IPS-NIHi11 (cell line): ENCODE results near the gene PRKAR1B.
"Not testable (repeated sequence)": the region's sequence is repeated elsewhere in the genome, so short reads cannot be mapped to it uniquely, and the experiment has no call there.

Experiments used
- DNase-seq: peaks from one replicate; pipeline ENCODE4 v3.0.0; 2012; ENCODE audit warnings: mixed read lengths, low spot score

Gene PRKAR1B

DNA sequence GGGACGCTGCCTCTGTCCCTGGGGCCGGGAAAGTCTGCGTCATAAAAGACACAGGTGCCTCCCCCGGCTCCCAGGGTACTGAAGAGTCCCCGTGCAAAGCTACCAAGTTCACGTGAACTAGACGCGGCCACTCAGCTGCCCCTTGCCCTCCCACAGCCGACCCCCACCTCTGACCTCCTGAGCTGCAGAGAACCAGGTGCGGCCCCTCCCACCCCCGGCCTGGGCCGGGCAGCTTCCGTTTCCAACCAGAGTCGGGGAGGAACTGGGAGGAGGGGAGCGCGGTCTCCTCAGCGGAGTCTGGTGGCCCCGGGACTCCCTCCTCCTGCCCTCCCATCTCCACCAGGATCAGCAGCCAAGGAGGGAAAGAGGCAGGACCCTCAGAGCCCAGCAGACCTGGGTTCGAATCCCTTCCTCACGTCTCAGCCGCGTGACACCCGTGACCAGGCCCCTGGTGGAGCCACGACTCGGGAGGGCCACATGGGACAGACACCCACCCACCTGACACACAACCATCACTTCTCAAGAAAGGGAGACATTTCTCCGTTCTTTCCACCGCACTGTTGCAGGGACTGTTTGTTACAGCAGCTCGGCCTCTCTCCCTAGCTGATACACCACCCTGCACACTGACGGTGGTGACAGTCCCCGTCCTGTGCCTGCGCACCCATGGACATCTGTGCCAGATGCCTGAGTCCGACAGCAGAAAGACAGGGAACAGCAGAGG, 170.1 kb downstream of the PRKAR1B start:
- DNase-seq: no peak

DNA sequence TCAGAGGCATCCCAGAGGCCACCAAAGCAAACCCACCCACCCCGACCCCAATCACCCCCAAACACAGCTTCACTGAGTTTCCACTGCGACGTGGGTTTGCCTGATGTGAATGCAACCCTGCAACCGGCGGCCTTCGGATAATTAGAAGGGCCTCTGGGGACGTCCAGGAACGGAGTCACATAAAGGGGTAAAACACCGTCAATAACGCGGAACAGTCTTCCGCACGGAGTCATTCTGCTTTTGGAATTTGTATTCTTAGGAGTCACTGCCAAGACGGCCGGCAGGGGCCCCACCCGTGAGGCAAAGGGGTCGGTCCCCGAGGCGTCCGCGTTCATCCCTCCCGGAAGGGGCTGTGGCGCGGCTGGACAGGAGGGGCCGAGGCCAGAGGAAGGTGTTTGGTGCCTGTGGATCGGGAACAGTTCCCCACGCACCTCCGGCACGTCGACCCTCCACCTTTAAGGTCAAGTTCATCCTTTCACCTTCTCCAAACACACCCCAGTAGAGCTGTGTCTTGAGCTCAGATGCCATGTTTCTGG, 170.7 kb downstream of the PRKAR1B start:
- DNase-seq: no peak

DNA sequence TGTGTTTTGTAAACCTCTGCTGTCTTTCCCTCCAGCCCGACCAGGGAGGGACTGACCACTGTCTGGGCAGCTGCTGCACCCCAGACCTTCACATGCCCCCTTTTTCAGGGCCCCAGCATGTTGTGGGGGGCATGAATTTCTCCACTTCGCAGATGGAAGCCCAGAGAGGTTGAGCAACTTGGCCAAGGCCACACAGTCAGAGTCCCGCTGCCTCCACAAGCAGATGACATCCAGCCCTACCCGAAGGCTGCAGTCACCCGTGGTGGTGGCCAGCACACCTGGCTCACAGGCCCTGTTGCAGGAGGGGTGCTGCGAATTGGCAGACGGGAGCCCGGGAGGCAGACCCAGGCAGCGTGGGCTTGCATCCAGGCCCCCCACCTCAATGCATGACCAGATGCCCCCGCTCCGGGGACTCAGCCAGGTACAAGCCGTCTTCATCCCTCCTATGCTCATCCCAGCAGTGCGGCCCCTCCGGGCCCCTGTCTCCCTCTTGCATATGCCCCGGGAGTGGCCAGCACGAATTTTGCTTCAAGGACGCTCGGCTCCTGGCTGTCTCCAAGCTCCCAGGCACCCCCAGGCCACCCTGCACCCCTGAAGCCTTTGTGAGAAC, 171.4 kb downstream of the PRKAR1B start:
- no peak for DNase-seq

DNA sequence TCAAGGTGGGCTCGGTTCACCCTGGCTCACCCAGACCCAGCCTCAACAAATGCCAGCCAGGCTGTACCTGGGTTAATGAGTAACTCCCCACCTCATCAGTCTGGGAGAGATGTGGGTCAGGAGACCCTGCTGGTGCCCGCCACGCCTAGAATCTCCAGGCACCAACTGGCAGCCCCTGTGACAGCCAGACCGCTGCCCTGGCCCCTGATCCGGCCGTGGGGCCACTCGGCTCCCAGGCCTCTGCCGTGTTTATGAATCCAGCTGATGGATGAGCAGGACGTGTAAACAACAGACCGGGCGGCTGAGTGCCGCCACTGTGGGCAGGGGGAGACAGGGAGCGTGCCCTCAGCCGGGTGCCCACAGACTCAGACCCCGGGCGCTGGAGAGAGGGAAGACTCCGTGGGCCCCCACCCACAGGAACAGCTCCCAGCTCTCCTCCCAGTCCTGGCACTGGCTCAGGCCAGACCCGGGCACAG, 173.4 kb downstream of the PRKAR1B start:
- DNase-seq: no peak

DNA sequence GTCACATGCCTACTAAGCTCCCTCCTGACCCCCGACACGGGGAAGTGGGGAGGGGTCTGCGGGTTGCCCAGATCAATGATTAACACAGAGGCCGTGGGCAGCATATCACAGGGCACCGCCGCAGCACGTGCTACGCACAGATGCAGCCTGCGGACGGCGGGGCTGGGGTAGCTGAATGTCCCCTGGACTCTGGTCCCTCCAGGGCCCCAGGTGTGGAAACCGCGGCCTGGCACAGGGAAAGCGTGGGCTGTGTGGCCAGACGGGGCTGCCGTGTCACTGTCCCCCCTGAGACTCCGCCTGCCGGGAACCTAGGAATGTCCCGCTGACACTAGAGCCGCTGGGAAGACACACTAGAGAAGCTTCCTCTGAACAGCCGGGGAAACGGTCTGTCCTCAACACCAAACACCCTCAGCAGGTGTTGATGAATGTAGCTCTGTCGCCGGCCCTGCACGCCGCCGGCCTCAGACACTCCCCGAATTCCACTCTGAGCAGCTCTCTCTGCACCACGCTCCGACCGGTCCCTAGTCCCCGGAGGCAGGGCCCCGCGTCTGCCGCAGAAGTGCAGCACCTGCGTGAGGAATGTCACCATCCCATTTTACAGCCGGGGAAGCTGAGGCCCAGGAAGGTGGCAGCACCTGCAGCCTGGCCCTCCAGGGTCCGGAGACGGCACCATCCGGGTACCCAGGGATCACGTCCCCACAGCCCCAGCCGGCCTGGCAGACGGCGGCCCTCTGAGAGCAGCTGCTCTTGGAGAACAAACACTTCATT, 174.0 kb downstream of the PRKAR1B start:
- DNase-seq: no peak

DNA sequence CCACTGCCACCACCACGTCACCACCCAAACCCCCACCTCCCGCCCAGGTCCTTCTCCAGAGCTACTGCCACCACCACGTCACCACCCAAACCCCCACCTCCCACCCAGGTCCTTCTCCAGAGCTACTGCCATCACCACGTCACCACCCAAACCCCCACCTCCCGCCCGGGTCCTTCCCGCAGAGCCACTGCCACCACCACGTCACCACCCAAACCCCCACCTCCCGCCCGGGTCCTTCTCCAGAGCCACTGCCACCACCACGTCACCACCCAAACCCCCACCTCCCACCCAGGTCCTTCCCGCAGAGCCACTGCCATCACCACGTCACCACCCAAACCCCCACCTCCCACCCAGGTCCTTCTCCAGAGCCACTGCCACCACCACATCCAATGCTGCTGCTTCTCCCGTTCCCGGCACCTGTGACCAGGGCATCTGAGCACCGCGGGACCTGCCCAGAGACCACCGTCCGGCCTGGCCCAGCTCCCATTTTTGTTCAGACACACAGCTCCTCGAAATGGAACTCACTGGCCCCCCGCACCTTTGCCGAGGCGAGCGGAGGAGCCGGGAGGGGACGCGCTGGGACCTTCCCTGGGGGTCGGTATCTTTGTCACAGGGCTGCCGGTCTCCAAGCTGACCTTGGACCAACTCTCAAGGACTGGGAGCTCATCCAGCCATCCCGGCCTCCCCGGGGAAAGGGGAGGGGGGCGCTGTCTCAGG, 174.8 kb downstream of the PRKAR1B start:
- DNase-seq: not testable (repeated sequence)

DNA sequence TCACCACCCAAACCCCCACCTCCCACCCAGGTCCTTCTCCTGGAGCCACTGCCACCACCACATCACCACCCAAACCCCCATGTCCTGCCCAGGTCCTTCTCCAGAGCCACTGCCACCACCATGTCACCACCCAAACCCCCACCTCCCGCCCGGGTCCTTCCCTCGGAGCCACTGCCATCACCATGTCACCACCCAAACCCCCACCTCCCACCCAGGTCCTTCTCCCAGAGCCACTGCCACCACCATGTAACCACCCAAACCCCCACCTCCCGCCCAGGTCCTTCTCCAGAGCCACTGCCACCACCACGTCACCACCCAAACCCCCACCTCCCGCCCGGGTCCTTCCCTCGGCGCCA, 175.5 kb downstream of the PRKAR1B start:
- DNase-seq: not testable (repeated sequence)

DNA sequence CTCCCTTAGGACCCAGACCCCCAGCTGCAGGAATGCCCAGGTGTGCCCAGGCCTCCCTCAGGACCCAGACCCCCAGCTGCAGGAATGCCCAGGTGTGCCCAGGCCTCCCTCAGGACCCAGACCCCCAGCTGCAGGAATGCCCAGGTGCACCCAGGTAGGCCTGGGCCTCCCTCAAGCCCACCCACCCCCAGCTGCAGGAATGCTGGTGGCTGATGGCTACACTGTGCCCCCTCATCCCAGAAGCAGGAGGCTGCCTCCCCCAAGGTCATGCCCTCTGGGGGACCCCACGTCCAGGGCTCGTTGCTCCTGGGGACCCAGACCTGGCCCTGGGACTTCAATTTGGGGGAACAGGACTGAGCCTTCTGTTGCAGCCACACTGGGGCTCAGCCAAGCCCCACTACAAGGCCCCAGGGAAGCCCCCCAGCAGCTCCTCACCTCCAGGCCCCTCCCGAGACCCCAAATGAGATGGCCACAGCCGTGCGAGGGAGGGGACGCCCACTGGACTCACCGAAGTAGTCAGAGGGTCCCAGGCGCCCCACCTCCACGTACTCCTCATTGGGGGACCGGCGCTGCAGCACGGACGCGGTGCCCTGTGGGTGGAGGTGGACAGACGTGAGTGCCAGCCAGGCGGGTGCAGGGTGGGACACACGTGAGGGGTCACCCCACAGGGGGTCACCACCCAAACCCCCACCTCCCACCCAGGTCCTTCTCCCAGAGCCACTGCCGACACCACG, 176.0 kb downstream of the PRKAR1B start:
- no peak for DNase-seq

DNA sequence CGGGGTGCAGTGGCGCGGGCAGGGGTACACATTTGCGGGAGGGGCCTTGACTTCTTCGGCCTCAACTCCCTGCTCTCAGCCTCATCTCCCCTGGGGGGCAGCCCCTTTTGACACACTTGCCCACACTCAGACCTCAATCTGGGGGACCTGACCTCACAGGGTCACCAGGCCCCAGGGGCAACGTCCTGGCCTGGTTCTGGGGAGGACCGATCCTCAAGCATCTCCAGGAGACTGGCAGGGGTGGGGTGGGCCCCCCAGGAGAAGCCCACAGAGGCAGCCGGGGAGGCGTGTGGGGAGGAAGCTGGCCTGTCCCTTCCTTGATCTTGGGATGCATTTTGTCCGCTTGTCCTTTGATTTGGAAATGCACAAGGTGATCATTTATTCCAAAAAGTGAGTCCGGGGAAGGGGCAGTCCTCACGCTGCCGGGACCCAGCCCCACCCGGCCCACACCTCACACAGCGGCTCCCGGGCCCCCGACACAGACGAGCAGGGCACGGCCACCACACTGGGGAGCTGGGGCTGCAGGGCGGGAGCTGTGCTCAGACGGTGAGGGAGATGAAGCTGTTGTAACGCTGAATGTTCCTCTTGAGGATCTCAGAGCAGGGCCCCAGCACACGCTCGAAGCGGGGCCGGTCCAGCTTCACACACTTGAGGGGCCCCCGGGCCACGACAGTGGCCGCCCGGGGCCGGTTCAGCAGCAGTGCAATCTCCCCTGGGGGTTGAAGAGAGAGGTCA, 177.0 kb downstream of the PRKAR1B start:
- DNase-seq: no peak

DNA sequence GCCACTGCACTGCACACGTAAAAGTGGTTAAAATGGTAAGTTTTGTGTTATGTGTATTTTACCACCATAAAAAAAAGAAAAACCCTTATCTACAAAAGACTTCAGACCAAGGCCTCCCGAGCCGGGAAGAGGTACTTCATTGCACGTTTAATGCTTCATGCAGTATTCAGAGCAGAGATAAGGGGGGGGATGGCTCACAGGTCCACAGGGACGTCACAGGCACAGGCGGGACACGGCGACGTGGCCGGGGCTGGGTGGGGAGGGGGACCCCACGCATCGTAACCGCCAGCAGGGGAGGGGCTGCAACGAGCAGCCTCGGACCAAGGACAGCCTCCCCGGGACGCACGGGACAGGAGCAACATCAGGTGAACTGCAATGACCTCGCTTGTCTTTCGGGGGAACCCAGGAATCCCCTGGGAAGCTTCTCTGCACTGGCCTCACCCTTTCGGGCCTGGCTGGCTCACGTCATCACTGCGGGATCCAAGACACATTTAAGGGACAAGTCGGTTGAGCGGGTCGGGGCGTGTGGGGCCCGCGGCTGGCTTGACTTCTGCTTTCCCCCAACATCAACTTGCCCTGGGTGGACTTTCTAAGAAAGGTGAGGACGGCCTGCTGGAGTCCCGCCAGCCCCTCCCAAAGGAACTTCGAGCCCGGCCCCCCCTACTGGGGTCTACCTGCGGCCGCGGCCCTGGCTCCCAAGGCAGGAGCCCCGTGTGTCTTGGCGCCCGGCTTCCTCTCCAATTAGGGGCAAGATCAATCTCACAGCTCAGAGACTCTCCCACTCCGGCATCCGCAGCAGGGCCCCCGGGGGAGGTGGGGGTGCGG, 177.8 kb downstream of the PRKAR1B start:
- DNase-seq: no peak

DNA sequence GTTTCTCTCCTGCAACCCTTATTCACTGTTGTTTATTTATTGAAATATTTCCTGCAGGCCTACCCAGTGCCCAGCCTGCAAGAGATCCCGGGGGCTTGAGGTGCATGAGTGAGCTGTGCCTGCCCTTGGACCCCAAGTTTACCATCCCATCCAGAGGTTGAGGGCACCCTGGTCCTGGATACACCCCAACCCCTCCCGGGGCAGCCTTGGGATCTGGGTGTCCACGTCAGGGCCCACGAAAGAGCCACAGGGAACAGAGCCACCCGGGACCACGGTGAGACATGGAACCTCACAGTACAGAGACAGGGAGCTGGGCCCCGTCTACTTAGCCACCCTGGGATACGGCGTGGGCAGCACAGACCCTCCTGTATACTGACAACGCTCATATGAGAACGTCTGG, 178.7 kb downstream of the PRKAR1B start:
- no peak for DNase-seq

DNA sequence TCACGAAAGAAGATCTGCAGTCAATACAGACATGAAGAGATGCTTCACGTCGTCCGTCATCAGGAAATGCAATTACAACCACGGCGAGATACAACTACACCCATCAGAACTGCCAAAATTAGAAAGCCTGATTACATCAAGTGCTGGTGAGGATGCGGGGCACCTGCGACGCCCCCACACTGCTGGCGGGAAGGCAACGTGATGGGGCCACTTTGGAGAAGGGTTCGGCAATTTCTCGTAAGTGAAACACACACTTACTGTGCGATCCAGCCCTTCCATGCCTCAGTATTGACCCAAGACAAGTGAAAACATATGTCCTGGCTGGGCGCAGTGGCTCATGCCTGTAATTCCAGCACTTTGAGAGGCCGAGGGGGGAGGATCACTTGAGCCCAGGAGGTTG, 181.6 kb downstream of the PRKAR1B start:
- DNase-seq: no peak

DNA sequence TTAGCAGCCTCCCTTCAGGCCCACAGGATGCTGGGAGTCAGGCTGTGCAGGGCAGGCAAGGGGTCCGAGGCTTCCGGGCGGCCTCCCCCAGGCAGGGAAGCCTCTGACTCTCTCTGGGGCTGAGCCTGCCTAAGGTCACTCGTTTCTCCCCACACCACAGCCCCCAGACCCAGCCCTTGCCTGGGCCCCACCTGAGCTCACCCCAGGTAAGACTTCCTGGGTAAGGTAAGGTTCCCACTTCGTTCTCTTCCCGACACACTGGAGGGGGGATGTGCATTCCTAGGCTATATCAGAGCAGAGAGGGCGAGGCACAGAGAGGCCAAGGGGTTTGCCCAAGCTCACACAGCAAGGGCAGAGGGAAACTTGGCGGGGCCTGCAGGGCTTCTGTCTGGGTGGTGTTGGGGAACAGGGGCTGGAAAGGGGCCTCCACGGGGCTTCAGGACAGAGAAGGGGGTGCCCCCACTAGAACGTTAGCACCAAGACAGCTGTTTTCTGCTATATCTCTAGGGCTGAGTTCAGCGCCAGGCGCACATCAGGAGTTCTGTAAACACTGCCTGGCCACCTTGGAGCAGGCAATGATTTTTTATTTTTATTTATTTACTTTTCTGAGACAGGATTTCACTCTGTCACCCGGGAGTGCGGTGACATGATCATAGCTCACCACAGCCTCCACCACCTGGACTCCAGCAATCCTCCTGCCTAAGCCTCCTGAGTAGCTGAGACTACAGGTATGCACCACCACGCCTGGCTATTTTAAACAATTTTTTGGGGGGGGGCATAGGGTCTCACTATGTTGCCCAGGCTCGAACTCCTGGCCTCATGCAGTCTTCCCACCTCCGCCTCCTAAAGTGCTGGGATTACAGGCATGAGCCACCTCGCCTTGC, 182.5 kb downstream of the PRKAR1B start:
- no peak for DNase-seq

DNA sequence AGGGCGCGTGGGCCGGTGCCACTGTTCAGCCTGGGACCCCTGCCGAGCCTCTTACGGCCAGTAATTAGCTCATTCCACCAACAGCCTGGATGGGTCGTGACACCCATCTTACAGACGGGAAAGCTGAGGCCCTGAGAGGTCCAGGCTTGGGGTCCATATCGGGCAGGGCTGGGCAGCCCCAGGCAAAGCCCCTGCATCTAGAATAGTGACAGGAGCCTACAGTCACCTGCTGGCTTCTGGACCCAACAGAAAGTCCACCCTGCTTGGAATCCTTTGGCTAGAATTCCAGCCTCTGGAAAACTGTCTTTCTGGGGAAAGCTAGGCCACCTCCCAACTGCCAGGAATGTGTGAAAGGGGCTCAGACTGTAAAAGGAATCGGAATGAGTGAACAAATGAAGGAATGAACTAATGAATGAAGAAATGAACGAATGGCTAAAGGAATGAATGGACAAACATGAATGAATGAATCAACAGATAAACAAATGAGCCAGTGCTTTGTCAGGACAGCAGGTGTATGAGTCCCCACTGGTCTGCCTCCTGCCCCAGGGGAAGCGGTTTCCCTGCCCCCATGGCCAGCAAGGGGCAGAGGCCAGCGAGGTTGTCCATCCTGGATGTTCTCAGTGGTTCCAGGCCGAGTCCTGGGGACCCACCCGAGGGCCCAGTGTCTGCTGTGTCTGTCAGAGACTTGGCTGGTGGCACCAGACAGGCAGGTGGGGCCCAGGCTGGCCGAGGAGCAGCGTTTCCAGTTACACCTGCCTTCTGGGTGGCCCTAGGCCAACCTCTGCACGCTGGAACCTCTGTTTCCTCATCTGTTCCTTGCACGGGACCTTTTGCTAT, 183.4 kb downstream of the PRKAR1B start:
- DNase-seq: no peak

DNA sequence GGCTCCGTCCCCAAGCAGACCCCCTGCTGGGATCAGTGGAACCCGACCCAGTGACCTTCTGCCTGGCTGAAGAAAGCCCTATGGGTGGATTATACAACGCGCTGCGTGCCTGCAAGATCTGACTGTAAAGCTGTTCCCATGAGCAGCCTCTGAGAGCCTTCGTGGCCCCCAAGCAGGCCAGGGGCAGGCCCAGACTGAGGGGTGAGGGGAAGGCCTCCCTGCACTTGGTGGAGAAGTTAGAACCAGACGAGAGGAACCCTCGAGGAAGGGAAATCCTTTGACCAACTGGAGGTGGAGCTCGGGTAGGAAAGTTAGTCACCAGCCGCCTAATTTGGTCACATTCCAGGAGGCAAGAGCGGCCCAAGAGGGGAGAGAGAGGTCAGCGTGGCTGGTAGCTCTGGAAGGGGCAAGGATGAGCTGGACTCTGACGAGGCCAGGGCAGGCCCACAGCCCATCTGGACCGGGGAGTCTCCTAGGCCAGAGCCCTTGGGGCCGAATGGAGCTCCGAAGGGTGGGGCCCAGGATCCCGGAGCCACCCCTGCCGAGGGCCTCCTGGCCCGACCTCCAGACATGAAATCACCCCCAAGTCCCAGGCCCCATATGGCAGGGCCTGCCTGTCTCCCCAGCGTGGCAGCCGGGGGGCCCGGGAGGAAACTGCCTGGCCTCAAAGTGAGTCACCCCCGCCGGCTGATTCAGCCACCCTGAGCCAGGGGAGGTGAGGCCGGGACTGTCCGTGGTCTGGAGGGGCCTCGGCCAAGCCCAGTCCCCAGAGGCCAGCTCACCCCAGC, 184.2 kb downstream of the PRKAR1B start:
- DNase-seq: no peak

DNA sequence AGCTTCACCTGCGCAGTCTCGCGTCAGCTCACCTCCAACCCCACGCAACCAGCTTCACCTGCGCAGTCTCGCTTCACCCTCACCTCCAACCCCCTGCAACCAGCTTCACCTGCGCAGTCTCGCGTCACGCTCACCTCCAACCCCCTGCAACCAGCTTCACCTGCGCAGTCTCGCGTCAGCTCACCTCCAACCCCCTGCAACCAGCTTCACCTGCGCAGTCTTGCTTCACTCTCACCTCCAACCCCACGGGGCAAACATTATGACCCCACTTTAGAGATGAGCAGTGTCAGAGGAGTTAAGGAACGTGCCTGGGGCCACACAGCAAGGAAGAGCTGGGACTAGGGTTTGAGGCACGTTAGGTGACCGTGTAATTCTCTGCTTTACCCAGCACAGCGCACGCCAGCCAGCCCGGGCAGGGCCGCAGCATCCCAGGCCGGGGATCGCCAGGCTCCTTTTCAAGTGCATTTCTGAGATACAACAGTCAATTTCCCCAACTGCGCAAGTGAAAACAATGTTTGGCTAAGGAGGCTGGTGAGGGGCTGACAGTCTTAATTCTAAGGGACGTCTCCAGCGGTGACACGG, 184.9 kb downstream of the PRKAR1B start:
- no peak for DNase-seq

DNA sequence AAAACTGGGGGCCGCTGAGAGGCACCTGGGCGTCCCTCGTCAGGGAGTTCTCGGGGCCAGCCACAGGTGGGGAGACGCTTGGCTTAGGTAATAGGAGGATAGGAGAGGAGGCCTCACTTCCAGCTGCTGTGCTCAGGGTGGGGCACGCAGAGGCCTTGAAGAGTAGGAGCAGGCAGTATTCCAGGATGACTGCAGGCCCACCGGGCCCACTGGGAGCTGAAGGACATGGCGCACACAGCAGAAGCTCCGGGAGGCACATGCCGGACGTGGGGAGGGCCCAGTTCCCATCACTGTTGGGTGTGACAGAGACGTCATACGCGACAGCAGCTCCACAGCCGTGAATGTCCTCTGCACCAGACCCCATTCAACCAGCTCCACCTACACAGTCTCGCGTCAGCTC, 185.4 kb downstream of the PRKAR1B start:
- no peak for DNase-seq
